NCI-H2081 (cell line): ENCODE data around the gene ICA1.
"Not testable (repeated sequence)": the region's sequence is repeated elsewhere in the genome, so short reads cannot be mapped to it uniquely, and the experiment has no call there.

Experiments used
- DNase-seq, 2 experiments: peaks; one replicate each; lab custom pipeline; 2025; lab: John Stamatoyannopoulos, UW

Gene ICA1

DNA sequence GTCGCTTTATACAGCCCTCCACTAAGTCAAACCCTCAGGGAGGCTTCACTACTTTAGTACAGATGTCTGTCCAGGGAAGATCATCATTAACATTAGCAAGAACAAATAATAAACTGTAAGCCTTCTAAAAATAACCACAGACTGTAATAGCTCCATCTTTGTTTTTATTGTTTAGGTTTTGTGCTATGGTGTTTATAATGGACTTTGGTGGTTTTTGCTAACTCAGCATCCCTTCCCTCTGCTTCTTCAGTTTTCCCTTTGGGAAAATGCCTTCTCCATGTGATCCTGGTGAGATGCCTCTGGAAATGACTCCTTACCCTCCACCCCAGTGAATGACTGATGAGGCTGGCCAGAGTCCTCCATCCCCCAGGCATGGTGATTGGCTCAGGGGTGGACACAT, 131.3 kb downstream of the ICA1 start:
- DNase-seq = no peak

DNA sequence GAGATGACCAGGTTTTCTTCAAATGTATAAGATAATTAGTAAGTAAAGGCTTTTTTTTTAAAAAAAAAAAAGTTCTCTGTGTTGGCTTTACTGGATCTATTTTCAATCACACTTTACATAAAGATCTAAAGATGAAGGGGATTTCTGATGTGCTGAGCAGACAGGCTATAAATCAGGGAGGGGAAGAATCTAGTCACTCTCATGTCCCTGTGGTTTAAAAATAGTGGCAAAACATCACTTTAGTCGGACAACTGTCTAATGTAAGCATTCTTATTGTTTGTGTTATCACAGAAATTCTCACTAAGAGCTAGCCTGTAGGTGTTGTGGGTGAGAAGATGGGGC, 132.7 kb downstream of the ICA1 start:
- no peak for DNase-seq

DNA sequence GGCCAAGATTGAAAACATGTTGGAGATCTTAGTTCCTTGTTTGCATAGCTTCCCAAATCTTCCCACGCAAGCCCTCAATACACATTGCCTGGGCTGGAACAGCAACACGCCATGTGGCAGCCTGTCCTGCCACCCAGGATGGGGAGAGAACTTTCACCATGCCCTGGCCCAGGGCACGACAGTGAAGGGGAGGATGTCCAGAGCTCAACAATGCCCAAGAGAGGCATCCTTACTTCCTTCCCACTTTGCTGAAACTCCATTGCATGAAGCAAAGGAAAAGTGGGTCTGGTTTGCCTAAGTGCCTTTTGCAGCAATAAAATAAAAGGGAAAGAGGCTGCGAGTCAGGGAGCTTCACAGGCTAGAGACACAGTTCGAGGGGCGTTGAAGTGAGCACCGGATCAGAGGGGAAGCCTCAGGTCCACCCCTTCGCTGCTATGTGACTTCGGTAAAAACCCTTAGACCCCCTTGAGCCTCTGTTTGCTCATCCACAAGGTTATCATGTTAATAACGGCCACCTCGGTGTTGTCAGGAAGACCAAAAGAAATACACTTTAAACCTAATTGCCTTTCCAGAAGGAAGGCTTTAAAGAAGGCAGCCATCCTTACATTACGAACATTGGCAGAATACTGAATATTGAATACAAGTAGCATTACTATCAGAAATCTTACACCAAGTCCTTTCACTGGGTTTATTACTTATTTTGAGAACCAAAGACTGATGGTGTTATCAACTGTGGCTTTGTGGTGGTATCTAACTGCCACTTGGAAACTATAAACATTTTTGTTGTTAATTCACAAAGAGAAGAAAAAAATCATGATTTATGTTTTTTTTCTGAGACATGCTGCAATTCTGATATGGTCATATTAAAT, 133.3 kb downstream of the ICA1 start:
- DNase-seq = no peak

DNA sequence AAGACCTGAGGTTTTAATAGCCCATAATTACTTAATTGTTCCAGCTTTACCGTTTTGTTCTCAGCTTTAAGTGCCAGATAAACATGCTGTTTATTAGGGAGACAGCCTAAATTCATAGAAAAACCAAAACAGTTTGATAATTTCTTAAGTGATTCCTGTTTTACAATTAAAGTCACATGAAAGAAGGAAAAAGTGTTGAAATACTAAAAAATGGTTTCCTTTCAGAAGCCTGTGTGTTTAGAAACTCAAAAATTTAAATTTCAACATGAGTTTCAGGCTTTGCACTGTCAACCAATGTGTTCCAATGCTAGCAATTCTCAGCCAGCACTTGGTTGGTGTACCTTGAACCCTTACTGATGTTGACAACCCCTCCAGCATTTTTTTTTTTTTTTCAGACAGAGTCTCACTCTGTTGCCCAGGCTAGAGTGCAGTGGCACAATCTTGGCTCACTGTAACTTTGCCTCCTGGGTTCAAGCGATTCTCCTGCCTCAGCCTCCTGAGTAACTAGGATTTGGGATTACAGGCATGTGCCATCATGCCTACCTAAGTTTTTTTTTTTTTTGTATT, 135.3 kb downstream of the ICA1 start:
- no peak for DNase-seq

DNA sequence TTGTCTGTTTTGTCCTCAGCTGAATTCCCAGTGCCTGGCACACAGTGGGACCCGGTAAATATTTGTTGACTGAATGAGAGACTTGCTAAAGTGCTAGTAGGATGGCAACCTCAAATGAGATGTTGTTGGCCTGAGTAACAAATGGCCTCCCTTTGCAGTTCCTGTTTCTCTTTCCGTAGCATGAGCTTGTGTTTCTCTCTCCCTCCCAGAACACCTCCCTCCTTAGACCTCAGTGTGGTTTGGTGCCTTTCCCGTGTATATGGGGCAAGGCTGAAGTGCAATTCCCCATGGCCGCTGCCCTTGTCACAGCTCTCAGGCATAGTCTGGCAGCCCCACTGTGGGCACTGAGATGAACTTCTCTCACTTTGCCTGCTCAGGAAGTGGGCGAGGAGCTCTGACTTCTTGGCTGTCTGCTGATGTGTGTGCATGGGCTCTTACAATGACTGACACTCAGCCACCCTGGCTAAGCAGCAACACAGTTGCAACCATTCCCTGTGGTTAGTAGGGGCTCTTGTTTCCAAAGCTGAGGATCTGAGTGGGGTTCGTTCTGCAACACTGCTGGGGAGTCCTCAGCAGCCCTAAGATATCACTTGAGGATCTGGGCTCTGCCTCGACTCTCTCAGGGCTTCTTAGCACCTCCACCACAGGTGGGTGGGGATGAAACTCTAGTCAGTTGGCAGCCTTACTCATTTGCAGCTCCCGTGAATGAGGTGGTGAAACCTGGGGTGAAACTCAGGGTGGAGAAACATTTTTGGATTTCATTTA, 136.1 kb downstream of the ICA1 start:
- no peak for DNase-seq

DNA sequence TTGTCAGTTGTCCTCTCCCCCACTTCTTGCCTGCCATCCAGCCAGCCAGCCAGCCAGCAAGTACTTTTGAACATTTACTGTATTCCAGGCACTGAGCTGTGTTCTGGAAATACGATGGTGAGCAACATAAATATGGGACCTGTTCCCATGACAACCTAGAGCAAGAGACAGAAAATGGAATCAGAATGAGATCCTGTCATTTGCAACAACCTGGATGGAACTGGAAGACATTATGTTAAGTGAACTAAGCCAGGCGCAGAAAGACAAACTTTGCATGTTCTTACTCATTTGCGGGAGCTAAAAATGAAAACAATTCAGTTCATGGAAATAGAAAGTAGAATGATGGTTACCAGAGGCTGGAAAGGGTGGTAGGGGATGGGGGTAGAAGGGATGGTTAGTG, 140.7 kb downstream of the ICA1 start:
- DNase-seq = no peak

DNA sequence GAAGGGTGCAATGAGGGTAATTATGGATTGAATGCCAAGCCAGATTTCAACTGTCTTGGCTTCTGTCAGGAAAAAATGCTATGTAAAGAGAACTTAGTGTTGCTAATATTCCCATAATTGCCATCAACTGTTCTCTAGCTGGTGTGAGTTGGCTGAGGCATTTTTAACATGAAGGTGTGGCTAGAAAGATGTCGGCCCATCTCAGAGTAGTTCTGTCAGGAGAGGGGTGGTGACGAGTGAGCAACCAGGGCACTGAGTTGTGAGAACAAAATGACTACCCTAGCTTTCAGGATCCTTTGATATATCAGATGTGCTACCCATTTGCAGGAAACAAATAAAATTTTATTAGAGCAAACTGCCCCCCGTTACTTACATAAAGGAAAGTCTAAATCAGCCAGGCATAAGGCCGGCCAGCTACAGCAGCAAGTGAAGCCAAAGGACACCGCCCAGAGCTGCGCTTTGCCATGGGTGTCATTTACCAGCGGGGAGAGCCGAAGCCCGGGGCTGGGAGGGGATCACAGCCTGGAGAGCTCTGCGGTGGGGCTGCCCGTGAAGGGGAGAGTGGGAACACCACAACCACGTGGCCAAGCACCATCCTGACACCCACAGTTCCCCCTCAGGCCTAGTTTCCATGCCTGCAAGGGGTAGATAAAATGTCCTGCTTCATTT, 141.4 kb downstream of the ICA1 start:
- DNase-seq = no peak

DNA sequence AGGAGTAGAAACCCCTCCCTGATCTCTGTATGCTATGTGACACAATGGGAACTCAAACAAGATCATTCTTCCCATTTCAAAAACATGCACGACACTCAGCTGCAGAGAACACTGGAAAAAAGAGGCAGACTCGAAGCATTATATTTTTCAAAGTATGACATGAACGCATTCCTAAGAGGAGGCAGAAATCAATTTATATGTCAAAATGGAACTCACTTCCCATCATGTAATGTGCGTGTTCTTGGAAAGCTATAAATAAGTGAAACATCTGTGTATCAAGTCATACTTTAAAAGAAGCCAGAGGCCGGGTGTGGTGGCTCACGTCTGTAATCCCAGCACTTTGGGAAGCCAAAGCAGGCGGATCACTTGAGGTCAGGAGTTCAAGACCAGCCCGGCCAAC, 142.7 kb downstream of the ICA1 start:
- no peak for DNase-seq

DNA sequence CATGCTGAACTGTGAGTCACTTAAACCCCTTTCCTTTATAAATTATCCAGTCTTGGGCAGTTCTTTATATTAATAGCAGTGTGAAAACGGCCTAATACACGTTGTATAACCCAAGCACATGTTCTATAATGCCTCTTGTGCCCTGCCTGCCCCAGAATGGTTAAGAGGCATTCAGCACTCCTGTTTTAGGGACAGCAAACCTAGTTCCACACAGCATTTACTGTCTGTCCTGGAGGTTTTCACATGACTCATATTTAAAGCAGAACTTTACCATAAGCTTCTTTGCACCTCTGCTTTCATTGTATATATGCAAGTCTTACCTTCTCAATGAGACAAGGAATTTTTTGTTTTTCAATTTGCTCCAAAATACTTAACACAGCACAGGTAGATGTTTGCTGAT, 144.8 kb downstream of the ICA1 start:
- DNase-seq = no peak

DNA sequence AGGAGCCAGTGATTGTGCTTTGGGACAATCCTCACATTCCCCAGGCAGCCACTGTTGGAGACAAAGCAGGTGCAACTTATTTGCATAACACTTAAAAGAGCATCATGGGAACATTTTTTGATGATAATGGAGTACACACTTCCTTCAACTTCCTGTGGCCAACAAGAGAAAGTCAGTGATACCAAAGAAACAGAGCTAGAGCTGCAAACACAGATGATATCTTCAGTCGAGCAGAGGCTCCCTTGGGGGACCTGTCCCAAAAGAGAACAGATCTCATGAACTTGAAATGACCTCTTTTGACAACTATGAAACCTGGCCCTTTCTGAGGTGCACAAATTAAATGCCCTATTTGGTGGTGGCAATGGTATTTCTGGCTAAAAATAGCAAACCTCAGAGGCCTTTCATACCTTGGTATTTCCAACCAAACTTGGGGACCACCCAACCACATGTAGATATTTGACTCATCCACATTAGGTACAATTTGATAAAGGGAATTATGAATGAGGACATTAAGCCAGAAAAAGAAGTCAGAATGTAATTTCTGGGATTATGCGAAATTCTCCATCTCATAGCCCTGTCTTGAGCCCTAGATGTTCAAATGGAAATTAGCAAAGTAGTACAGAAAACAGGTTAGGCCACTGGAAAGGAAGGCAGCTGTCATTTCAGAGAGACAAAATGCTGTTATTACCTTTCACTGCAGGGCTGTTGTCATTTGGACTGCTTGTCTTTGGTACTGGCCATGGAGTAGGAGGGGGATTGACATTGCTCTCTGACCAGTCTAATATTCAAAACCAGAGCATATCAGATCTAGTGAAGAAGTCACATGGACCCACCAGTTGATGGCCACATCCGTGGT, 146.2 kb downstream of the ICA1 start:
- no peak for DNase-seq

DNA sequence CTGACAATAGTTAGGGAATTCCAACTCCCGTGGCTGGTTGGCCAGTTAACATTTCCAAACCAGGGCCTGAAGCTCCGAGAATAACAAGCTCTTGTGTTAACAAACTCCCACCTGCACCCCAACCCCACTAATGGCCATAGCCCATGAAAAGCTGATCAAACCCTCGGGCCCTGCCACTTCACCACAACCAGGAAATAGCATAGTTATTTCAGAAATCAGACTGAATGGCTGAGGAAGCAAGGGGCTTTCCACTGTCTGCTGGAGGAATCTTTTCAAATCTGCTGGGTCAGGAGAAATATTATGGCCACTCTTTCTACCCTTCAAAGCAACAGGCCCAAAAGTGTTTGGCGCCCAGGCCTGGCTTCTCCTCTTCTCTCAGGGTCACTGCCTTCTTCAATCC, 147.8 kb downstream of the ICA1 start:
- DNase-seq = no peak

DNA sequence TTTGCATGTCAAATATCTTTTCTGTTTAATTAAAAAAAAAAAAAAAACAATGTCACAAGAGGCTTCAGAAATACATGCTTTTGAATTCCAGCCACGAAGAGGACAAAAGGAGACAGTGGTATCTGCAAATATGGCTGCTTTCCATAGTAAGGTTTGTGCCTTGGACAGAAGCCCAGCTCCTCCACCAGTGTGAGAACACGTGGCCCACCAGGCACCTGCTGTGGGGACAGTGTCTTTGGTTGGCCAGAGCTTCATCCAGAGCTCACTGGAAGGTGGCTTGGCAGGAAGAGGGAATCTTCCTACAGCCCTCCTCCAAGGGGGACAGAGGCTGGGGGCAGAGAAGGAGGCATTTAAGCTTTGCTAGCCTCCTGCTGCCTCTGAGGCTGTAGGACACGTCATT, 148.8 kb downstream of the ICA1 start:
- no peak for DNase-seq

DNA sequence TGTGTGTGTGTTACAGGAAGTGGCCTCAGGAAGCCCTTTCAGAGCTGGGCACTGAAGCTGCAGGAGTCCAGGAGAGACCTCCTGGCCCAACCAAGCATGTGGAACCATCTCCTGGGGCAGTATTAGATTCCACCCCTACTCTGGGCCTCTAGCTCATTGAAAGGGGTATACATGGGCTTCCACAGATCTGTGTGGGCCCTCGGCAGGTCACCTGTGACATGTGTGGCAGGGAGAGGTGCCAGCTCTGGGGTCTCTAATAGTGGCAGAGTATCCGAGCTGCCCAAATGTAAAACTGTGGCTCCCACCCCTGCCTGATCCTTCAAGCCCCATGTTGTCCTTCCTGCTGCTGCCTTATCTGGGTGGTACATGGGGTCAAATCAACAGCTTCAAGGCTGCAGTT, 149.3 kb downstream of the ICA1 start:
- DNase-seq = no peak

DNA sequence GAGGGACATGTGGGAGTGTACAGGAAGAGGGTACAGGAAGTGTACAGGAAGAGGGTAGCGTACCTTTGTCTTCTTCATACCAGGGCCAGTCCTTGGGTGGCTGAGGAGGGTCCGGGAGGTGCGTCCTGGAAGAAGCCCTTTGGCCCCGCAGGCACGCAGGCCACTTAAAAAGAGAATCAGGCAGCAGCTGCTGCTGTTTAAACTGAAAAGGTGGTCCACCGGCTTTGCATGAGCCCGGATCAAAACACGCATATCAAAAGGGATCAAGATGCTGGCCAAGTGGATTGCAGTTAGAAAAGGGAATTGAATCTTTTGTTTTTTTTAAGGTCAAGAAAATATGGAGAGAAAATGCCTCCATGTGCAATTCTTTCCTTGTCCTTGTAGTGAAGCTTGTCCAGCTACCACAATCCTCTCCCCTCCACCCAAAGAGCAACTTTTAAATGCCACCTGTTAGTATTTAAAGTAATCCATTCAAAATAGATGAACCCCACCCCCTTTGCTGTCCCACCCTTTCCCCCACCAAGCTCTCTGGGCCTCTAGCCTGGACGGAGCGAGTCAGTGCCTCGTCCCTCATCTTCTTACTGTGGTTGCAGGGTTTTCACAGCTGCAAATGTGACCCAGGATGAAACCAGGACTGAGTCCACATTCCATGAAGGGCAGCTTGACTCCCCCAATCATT, 150.5 kb downstream of the ICA1 start:
- no peak for DNase-seq

DNA sequence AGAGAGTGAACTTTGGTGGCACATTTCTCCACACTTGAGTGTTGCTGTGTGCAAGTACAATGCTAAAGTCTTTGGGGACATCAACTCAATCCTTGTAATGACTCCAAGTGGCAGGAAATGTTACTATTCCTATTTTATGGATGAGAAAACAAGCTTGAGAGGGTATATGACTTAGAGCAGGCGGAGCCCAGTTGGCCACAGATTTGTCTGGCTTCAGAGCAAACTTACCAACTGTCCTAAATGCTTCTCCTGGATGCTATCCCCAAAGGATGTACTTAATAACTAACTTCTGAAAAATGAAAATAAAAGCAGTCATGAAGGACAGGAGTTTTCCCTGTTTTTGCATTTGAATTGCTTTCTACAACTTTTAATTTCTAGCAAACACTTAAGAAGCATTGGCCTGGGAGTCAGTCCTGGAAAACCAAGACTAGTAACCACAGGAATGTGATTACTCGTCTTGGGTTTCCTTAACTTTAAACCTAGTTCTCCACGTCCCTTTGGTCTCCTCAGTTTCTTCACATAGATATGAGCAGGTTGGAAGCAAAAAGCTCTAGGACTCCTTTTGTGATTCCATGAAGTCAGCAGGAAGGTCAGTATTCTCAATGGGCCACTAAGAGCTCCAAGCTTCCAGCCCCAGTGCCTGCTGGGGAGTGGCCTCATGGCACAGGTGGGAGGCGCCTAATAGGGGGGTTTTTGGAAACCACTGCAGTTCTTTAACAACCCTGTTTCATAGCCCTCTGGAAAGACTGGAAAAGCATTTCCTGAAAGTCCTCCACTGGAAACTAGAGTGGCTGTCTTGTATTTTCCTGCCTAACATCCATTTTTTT, 152.6 kb downstream of the ICA1 start:
- DNase-seq = no peak

DNA sequence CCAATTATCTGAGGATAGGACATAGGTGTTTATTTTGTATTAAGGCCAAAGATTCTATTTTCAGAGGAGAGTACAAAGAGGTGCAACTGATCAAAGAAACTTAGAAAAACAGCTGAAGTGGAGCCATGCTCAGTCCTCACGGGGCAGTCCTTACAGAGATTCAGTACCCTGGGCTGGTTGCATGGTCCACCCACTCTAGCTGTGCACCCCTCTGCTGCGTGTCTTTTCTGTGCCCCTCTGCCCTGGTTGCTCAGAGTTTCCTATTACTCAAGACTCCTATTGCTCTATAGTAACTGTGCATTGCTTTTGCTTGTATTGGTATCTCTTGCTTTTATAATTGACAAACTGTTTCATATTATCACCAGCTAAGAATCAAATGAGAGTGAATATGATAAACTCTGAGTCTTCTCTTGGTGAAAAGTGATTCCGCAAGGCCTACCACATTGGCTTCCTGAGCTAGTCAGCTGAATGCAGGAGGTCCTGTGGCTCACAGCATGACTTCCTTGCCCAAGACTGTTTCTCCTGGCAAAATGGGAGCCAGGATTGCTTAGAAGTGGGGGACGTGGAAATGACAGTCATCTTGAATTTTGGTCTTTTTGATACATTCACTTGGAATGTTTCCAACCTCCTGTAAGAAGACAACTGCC, 156.4 kb downstream of the ICA1 start:
- no peak for DNase-seq

DNA sequence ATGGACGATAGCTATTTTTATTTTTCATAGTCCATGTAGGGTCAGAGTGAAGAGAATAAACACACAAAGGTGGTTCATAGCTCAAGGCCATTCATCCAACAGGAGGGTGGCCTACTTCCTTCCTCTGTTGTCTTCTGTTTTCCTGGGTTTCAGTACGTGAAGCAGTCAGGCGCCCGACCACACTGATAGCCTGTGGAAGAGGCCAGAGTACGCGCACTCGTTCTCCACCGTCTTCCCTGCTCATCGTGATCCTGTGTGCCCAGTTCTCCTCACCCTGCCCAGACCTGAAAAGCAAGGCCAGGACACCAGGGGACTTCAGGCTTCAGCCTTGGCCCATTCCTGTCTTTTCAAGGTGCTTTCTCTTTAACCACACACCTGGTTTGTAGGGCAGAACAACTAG, 158.7 kb downstream of the ICA1 start:
- DNase-seq = no peak

DNA sequence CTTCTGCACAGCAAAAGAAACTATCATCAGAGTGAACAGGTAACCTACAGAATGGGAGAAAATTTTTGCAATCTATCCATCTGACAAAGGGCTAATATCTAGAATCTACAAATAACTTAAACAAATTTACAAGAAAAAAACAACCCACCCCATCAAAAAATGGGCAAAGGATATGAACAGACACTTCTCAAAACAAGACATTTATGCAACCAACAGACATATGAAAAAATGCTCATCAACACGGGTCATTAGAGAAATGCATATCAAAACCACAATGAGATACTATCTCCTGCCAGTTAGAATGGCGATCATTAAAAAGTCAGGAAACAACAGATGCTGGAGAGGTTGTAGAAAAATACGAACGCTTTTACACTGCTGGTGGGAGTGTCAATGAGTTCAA, 160.7 kb downstream of the ICA1 start:
- DNase-seq = not testable (repeated sequence)
